Measurements from ENCODE around the gene KIRREL3.

KIRREL3 gene

DNA sequence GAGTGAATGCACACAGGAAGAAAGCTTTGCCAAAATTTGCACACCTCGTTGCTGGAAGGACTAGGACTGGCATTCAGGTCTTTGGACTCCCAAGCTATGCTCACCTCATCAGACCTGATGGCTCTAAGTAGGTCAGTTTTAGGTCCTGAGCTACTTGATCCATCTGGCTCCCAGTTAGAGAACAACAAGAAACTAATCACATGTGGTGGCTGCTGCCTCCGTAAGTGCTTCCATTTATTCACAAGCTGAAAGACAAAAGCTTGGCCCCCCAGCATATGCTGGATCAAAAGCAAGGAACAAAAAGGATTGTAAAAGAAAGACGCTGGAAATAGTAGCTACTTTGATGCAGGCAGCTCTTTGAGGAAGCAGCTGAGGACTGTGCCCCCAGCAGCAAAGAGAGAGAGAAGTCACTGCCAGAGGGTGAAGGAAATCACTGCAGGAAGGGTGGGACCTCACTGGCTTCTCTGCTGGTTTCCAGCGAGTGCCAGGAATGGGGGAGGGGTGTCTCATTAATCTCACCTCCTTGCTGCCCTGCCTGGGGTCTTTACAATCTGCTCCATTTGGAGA lies 268.9 kb downstream of the KIRREL3 start:
- H3K4me3 ChIP-seq (IDR thresholded peaks at IDR 0.05; ENCODE audit: insufficient read depth, low read depth, low read length) = no peak overlapping the region
- H3K79me2 ChIP-seq (ENCODE audit: insufficient read depth, low read depth) = no peaks in the 10 kb centered on the region
- peak overlapping the region; percentile 61 for H3K4me2 ChIP-seq
- no peak overlapping the region for H3K9ac ChIP-seq
- no peaks in the 10 kb centered on the region for H4K20me1 ChIP-seq (ENCODE audit: insufficient read depth)
- H3K4me1 ChIP-seq (ENCODE audit: low read depth, poor library complexity, severe bottlenecking) = peaks cover 56% of the 10 kb centered on the region
- no peaks in the 10 kb centered on the region for H3K36me3 ChIP-seq (ENCODE audit: insufficient read depth)
- H2AFZ ChIP-seq (ENCODE audit: low read depth) = no peak overlapping the region
- no peaks in the 10 kb centered on the region for H3K27me3 ChIP-seq (ENCODE audit: insufficient read depth, low read depth)
- H3K27ac ChIP-seq = no peak overlapping the region
- TF ChIP-seq, protein P1, sequence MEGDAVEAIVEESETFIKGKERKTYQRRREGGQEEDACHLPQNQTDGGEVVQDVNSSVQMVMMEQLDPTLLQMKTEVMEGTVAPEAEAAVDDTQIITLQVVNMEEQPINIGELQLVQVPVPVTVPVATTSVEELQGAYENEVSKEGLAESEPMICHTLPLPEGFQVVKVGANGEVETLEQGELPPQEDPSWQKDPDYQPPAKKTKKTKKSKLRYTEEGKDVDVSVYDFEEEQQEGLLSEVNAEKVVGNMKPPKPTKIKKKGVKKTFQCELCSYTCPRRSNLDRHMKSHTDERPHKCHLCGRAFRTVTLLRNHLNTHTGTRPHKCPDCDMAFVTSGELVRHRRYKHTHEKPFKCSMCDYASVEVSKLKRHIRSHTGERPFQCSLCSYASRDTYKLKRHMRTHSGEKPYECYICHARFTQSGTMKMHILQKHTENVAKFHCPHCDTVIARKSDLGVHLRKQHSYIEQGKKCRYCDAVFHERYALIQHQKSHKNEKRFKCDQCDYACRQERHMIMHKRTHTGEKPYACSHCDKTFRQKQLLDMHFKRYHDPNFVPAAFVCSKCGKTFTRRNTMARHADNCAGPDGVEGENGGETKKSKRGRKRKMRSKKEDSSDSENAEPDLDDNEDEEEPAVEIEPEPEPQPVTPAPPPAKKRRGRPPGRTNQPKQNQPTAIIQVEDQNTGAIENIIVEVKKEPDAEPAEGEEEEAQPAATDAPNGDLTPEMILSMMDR (conservative IDR thresholded peaks at IDR 0.05; ENCODE audit: low read depth, low read length) = no peak

GRCh38 chr11:126727381-126727780 lies 273.2 kb downstream of the KIRREL3 start:
- Histone ChIP-seq H3K9ac (no peak overlapping the region), H4K20me1 (ENCODE audit: insufficient read depth) (no peaks in the 10 kb centered on the region), H3K4me3 (IDR thresholded peaks at IDR 0.05; ENCODE audit: insufficient read depth, low read depth, low read length) (no peak overlapping the region), H3K4me2 (no peak overlapping the region), H3K36me3 (ENCODE audit: insufficient read depth) (no peaks in the 10 kb centered on the region), H3K27me3 (ENCODE audit: insufficient read depth, low read depth) (no peaks in the 10 kb centered on the region), H3K4me1 (ENCODE audit: low read depth, poor library complexity, severe bottlenecking) (peaks cover 14% of the 10 kb centered on the region), H3K79me2 (ENCODE audit: insufficient read depth, low read depth) (no peaks in the 10 kb centered on the region), H2AFZ (ENCODE audit: low read depth) (no peak overlapping the region), H3K27ac (no peak overlapping the region)
- TF ChIP-seq, protein P1 (conservative IDR thresholded peaks at IDR 0.05; ENCODE audit: low read depth, low read length) = no peak

- TF ChIP-seq, protein P1 (conservative IDR thresholded peaks at IDR 0.05; ENCODE audit: low read depth, low read length) = no peak
- no peak overlapping the region for H3K9ac ChIP-seq
- no peaks in the 10 kb centered on the region for H3K4me1 ChIP-seq (ENCODE audit: low read depth, poor library complexity, severe bottlenecking)
- no peak overlapping the region for H3K27ac ChIP-seq
- no peaks in the 10 kb centered on the region for H4K20me1 ChIP-seq (ENCODE audit: insufficient read depth)
- no peaks in the 10 kb centered on the region for H3K79me2 ChIP-seq (ENCODE audit: insufficient read depth, low read depth)
- H2AFZ ChIP-seq (ENCODE audit: low read depth) = no peak overlapping the region
- no peaks in the 10 kb centered on the region for H3K36me3 ChIP-seq (ENCODE audit: insufficient read depth)
- H3K4me2 ChIP-seq = no peak overlapping the region
- H3K27me3 ChIP-seq (ENCODE audit: insufficient read depth, low read depth) = no peaks in the 10 kb centered on the region
- H3K4me3 ChIP-seq (IDR thresholded peaks at IDR 0.05; ENCODE audit: insufficient read depth, low read depth, low read length) = no peak overlapping the region
Observed at GRCh38 chr11:126725521-126725920, 275.0 kb downstream of the KIRREL3 start.

GRCh38 chr11:126725043-126725442 lies 275.5 kb downstream of the KIRREL3 start:
- H3K4me2 ChIP-seq = no peak overlapping the region
- no peaks in the 10 kb centered on the region for H3K79me2 ChIP-seq (ENCODE audit: insufficient read depth, low read depth)
- no peak overlapping the region for H2AFZ ChIP-seq (ENCODE audit: low read depth)
- H3K4me1 ChIP-seq (ENCODE audit: low read depth, poor library complexity, severe bottlenecking) = no peaks in the 10 kb centered on the region
- H3K9ac ChIP-seq = no peak overlapping the region
- no peak overlapping the region for H3K4me3 ChIP-seq (IDR thresholded peaks at IDR 0.05; ENCODE audit: insufficient read depth, low read depth, low read length)
- no peaks in the 10 kb centered on the region for H3K36me3 ChIP-seq (ENCODE audit: insufficient read depth)
- H4K20me1 ChIP-seq (ENCODE audit: insufficient read depth) = no peaks in the 10 kb centered on the region
- H3K27ac ChIP-seq = no peak overlapping the region
- H3K27me3 ChIP-seq (ENCODE audit: insufficient read depth, low read depth) = no peaks in the 10 kb centered on the region
- TF ChIP-seq, protein P1 (conservative IDR thresholded peaks at IDR 0.05; ENCODE audit: low read depth, low read length) = no peak
